ENCODE data around the gene GALM. TPM values are rescaled to one million over a fixed set of nuclear protein-coding genes. Genes with fewer than 3 reads are reported as not detected.

The GALM gene
- total and polyA plus RNA-seq, 2 donors (not counting 1 experiment from before 2014, with no cell fraction given): 14.7 to 51.4 TPM

DNA sequence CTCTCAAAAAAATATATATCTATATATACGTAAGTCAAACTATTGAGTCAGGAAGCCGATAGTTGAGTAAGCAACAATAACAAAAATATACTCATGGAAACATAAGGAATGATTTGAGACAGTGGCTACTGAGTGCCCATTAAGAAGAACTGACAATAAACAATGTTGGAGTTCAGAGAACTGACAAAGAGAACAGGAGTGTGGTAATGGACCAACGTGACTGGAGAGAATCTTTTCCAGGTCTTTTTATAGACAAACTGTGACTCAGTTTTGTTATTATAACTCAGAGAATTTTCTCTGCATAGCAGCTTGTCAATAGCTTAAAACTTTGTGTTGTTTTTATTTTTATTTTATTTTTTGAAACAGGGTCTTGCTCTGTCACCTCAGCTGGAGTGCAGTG lies 4.6 kb upstream of the GALM start:
- DNase-seq (ENCODE audit: low read depth in 2 of 2): peak in 1 of 2 donors; percentile 12
- no peak overlapping the region for H2AFZ ChIP-seq (ENCODE audit: low read length)
- H3K27ac ChIP-seq (ENCODE audit: insufficient read depth, low read length): no peak overlapping the region

DNA sequence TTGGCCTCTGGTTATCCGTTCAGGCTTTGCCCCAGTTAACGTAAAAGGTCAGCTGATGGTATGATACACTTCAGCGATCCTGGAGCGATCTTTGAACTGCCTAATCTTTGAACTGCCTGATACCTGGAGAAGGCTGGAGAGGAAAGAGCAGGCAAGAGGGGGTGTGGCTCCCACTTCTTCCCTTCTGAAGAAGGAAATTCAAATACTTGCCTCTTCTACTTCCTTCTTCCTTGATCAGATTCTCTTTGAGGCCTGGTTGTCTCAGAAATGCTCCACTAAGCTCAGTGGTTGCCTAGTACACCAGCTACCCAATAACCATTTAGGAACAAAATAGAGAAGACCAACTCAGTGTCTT lies 619 bp downstream of the GALM start:
- peak; percentile 19 to 48 for DNase-seq (ENCODE audit: low read depth in 2 of 2)
- H3K27ac ChIP-seq (ENCODE audit: insufficient read depth, low read length): peak overlapping the region; percentile 40
- TF ChIP-seq EZH2 (IDR thresholded peaks at IDR 0.05; ENCODE audit: low read length, missing control alignments): no peak
- TF ChIP-seq, protein P1, sequence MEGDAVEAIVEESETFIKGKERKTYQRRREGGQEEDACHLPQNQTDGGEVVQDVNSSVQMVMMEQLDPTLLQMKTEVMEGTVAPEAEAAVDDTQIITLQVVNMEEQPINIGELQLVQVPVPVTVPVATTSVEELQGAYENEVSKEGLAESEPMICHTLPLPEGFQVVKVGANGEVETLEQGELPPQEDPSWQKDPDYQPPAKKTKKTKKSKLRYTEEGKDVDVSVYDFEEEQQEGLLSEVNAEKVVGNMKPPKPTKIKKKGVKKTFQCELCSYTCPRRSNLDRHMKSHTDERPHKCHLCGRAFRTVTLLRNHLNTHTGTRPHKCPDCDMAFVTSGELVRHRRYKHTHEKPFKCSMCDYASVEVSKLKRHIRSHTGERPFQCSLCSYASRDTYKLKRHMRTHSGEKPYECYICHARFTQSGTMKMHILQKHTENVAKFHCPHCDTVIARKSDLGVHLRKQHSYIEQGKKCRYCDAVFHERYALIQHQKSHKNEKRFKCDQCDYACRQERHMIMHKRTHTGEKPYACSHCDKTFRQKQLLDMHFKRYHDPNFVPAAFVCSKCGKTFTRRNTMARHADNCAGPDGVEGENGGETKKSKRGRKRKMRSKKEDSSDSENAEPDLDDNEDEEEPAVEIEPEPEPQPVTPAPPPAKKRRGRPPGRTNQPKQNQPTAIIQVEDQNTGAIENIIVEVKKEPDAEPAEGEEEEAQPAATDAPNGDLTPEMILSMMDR (conservative IDR thresholded peaks at IDR 0.05 in 1 of 2, IDR thresholded peaks at IDR 0.05 in 1 of 2; ENCODE audit: low read depth in 1 of 2, low read length in 2 of 2): no peak
- peak overlapping the region; percentile 60 for H3K4me2 ChIP-seq (ENCODE audit: extremely low read depth, insufficient read depth, low read length)
- no peaks in the 10 kb centered on the region for H3K9me3 ChIP-seq (ENCODE audit: control insufficient read depth, insufficient read depth, low read depth, low read length)
- H3K27me3 ChIP-seq (ENCODE audit: control insufficient read depth, insufficient read depth, low read length): no peaks in the 10 kb centered on the region
- H2AFZ ChIP-seq (ENCODE audit: low read length): peak overlapping the region; percentile 93
- H3K4me1 ChIP-seq (ENCODE audit: control insufficient read depth, extremely low read depth, insufficient read depth, low read length): peaks cover 4% of the 10 kb centered on the region
- H3K36me3 ChIP-seq (ENCODE audit: control insufficient read depth, insufficient read depth, low read length): no peaks in the 10 kb centered on the region
- peak overlapping the region; percentile 47 to 82 (median 66) for H3K4me3 ChIP-seq (replicated peaks in 1 of 4; ENCODE audit: control extremely low read depth in 1 of 4, insufficient read depth in 1 of 4, low read depth in 3 of 4, low read length in 4 of 4)
- no peaks in the 10 kb centered on the region for H4K20me1 ChIP-seq (ENCODE audit: control insufficient read depth, extremely low read depth, insufficient read depth, low read length)
- H3K79me2 ChIP-seq (ENCODE audit: control insufficient read depth, insufficient read depth, low read length): no peaks in the 10 kb centered on the region
- no peak overlapping the region for H3K9ac ChIP-seq (ENCODE audit: insufficient read depth, low read length)

More for the DNA sequence above, 4.6 kb upstream of the GALM start:
- H3K27me3 ChIP-seq (ENCODE audit: control insufficient read depth, insufficient read depth, low read length): no peaks in the 10 kb centered on the region
- H3K4me3 ChIP-seq (replicated peaks in 1 of 4; ENCODE audit: control extremely low read depth in 1 of 4, insufficient read depth in 1 of 4, low read depth in 3 of 4, low read length in 4 of 4): no peak overlapping the region
- no peaks in the 10 kb centered on the region for H4K20me1 ChIP-seq (ENCODE audit: control insufficient read depth, extremely low read depth, insufficient read depth, low read length)
- no peaks in the 10 kb centered on the region for H3K79me2 ChIP-seq (ENCODE audit: control insufficient read depth, insufficient read depth, low read length)
- no peaks in the 10 kb centered on the region for H3K4me1 ChIP-seq (ENCODE audit: control insufficient read depth, extremely low read depth, insufficient read depth, low read length)
- H3K4me2 ChIP-seq (ENCODE audit: extremely low read depth, insufficient read depth, low read length): no peak overlapping the region
- no peak overlapping the region for H3K9ac ChIP-seq (ENCODE audit: insufficient read depth, low read length)
- TF ChIP-seq, protein P1 (conservative IDR thresholded peaks at IDR 0.05 in 1 of 2, IDR thresholded peaks at IDR 0.05 in 1 of 2; ENCODE audit: low read depth in 1 of 2, low read length in 2 of 2): no peak
- no peak for TF ChIP-seq EZH2 (IDR thresholded peaks at IDR 0.05; ENCODE audit: low read length, missing control alignments)
- no peaks in the 10 kb centered on the region for H3K9me3 ChIP-seq (ENCODE audit: control insufficient read depth, insufficient read depth, low read depth, low read length)
- no peaks in the 10 kb centered on the region for H3K36me3 ChIP-seq (ENCODE audit: control insufficient read depth, insufficient read depth, low read length)

DNA sequence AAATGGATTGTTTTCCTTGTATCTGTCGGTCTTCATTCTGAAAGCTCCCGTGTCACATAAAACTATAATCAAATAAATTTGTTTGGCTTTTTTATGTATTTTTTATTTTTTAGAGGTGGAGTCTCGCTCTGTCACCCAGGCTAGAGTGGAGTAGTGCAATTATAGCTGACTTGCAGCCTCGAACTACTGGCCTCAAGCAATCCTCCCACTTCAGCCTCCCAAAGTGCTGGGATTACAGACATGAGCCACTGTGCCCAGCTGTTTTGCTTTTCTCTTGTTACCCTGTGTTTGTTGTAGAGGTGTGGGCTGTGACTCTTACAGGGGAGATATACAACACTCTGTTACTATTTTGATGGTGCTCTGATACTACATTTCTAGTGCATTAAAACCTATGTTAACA lies 2.2 kb downstream of the GALM start:
- no peak for DNase-seq (ENCODE audit: low read depth in 2 of 2)
- Histone ChIP-seq H3K4me2 (ENCODE audit: extremely low read depth, insufficient read depth, low read length) (peak overlapping the region; percentile 7), H3K9me3 (ENCODE audit: control insufficient read depth, insufficient read depth, low read depth, low read length) (no peaks in the 10 kb centered on the region), H3K79me2 (ENCODE audit: control insufficient read depth, insufficient read depth, low read length) (no peaks in the 10 kb centered on the region), H3K4me1 (ENCODE audit: control insufficient read depth, extremely low read depth, insufficient read depth, low read length) (peaks cover 4% of the 10 kb centered on the region), H3K9ac (ENCODE audit: insufficient read depth, low read length) (no peak overlapping the region), H4K20me1 (ENCODE audit: control insufficient read depth, extremely low read depth, insufficient read depth, low read length) (no peaks in the 10 kb centered on the region), H3K27me3 (ENCODE audit: control insufficient read depth, insufficient read depth, low read length) (no peaks in the 10 kb centered on the region), H3K27ac (ENCODE audit: insufficient read depth, low read length) (no peak overlapping the region), H2AFZ (ENCODE audit: low read length) (no peak overlapping the region), H3K36me3 (ENCODE audit: control insufficient read depth, insufficient read depth, low read length) (no peaks in the 10 kb centered on the region), H3K4me3 (replicated peaks in 1 of 4; ENCODE audit: control extremely low read depth in 1 of 4, insufficient read depth in 1 of 4, low read depth in 3 of 4, low read length in 4 of 4) (no peak overlapping the region)
- TF ChIP-seq, protein P1 (conservative IDR thresholded peaks at IDR 0.05 in 1 of 2, IDR thresholded peaks at IDR 0.05 in 1 of 2; ENCODE audit: low read depth in 1 of 2, low read length in 2 of 2): no peak
- no peak for TF ChIP-seq EZH2 (IDR thresholded peaks at IDR 0.05; ENCODE audit: low read length, missing control alignments)
